Muscle layer of duodenum (tissue), 2 donors: ENCODE measurements around the gene PRXL2C.
A peak's percentile ranks its signal among the peaks of the same experiment; 100 is the strongest.
"Not testable (repeated sequence)": the region's sequence is repeated elsewhere in the genome, so short reads cannot be mapped to it uniquely, and the experiment has no call there.

Experiments used
- H3K27ac ChIP-seq: one replicate; pipeline ENCODE4 v1.7.0; 2013; ENCODE audit warnings: mild to moderate bottlenecking, low read length
- H3K27me3 ChIP-seq: one replicate; pipeline ENCODE4 v1.7.0; 2013; ENCODE audit warnings: low read depth, mild to moderate bottlenecking, control low read depth, low read length
- H3K36me3 ChIP-seq, 2 donors: one replicate each; pipeline ENCODE4 v1.7.0; 2013; ENCODE audit warnings: low read length in 2 of 2, control low read depth in 1 of 2, mild to moderate bottlenecking in 1 of 2; ENCODE audit not compliant: insufficient read depth in 2 of 2, control insufficient read depth in 1 of 2
- H3K4me1 ChIP-seq, 2 donors: one replicate each; pipeline ENCODE4 v1.7.0; 2013; ENCODE audit warnings: low read length in 2 of 2, mild to moderate bottlenecking in 2 of 2, control low read depth in 1 of 2, moderate library complexity in 1 of 2; ENCODE audit not compliant: insufficient read depth in 2 of 2, control insufficient read depth in 1 of 2
- H3K4me3 ChIP-seq, 2 donors: one replicate each; pipeline ENCODE4 v1.7.0; 2013; ENCODE audit warnings: low read length in 2 of 2, low read depth in 1 of 2, mild to moderate bottlenecking in 1 of 2
- H3K9me3 ChIP-seq, 2 donors: one replicate each; pipeline ENCODE4 v1.7.0; 2013; ENCODE audit warnings: low read length in 2 of 2, control low read depth in 1 of 2, mild to moderate bottlenecking in 1 of 2; ENCODE audit not compliant: control insufficient read depth in 1 of 2
- donor health status: healthy.

Gene PRXL2C

DNA sequence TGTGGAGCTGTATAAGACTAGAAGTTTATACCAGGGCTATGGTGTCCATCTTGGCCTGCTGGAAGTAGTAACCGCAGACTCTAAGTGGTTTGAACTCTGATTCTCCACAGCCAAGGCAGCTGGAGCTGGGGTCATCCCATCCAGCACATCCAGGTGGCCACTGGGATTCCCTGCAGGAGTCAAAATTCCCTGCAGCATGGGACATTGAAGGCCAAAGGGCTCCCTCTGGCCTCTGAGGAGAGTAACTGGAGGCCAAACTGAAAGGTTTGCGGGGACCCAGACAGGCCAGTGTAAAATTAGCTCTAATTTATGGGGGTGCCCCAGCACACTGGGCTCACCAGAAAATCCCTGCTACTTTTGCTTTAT lies 12.2 kb upstream of the PRXL2C start:
- H3K9me3 ChIP-seq = no peaks in the 10 kb centered on the region
- no peak overlapping the region for H3K4me3 ChIP-seq
- no peaks in the 10 kb centered on the region for H3K36me3 ChIP-seq
- no peak overlapping the region for H3K27ac ChIP-seq
- H3K27me3 ChIP-seq = no peaks in the 10 kb centered on the region
- H3K4me1 ChIP-seq = no peaks in the 10 kb centered on the region

DNA sequence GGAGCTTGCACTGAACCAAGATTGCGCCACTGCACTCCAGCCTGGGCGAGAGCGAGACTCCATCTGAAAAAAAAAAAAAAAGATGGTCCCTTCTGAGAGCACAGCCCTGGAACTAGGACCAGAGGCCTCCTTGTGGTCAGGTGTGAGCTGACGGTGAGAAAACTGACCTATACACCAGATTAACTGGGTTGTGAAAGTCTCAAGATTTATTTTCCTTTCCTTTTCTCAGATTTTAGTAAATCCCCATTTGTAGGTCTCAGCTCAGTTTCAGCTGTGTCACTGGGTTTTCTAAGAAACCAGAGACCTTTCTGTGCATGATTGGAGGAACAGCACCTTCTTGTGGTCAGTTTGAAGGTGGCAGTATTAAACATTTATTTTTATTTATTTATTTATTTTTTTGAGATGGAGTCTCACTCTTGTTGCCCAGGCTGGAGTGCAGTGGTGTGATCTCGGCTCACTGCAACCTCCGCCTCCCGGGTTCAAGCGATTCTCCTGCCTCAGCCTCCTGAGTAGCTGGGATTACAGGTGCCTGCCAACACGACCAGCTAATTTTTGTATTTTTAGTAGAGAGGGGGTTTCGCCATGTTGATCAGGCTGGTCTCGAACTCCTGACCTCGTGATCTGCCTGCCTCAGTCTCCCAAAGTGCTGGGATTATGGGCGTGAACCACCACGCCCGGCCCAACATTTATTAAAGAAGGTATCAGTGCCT lies 11.7 kb upstream of the PRXL2C start:
- H3K9me3 ChIP-seq, H3K27ac ChIP-seq, H3K4me1 ChIP-seq, H3K36me3 ChIP-seq, H3K27me3 ChIP-seq, H3K4me3 ChIP-seq: not testable (repeated sequence)

GRCh38 chr9:96665789-96666188 lies 10.7 kb upstream of the PRXL2C start:
- H3K4me3 ChIP-seq = no peak overlapping the region
- H3K27ac ChIP-seq = no peak overlapping the region
- no peaks in the 10 kb centered on the region for H3K27me3 ChIP-seq
- H3K9me3 ChIP-seq = no peaks in the 10 kb centered on the region
- no peaks in the 10 kb centered on the region for H3K4me1 ChIP-seq
- no peaks in the 10 kb centered on the region for H3K36me3 ChIP-seq

DNA sequence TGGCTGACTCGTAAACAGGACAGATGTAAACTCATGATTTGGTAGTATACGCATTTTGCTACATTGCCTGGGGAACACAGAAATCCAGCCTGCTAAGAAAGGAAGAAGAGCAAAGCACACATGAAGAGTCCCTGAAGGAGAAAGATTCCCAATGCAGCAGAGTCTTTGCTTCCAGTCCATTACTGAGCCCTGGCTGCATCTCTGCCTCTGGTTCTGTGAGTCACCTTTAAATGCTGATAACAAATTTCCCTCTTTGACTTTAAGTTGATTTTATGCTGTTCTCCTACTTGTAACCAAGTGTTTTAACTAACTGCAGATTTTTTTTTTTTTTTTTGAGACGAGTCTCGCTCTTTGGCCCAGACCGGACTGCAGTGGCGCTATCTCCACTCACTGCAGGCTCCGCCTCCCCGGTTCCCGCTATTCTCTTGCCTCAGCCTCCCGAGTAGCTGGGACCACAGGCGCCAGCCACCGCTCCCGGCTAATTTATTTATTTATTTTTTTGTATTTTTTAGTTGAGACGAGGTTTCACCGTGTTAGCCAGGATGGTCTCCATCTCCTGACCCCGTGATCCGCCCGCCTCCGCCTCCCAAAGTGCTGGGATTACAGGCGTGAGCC lies 8.5 kb upstream of the PRXL2C start:
- H3K4me1 ChIP-seq = no peaks in the 10 kb centered on the region
- no peaks in the 10 kb centered on the region for H3K9me3 ChIP-seq
- H3K27me3 ChIP-seq = no peaks in the 10 kb centered on the region
- no peak overlapping the region for H3K4me3 ChIP-seq
- H3K36me3 ChIP-seq = no peaks in the 10 kb centered on the region
- H3K27ac ChIP-seq = no peak overlapping the region

DNA sequence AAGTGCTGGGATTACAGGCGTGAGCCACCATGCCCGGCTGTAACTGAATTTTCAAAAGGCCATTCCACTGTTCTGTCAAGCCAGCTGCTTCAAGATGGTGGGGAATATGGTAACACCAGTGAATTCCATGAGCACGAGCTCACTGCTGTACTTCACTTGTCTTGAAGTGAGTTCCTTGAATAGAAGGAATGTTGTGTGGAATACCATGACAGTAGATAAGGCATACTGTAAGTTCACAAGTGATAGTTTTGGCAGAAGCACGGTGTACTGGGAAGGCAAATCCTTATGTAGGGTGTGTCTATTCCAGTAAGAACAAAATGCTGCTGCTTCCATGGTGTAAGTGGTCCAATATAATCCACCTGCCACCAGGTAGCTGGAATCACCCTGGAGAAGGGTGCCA lies 6.6 kb upstream of the PRXL2C start:
- H3K36me3 ChIP-seq = no peaks in the 10 kb centered on the region

DNA sequence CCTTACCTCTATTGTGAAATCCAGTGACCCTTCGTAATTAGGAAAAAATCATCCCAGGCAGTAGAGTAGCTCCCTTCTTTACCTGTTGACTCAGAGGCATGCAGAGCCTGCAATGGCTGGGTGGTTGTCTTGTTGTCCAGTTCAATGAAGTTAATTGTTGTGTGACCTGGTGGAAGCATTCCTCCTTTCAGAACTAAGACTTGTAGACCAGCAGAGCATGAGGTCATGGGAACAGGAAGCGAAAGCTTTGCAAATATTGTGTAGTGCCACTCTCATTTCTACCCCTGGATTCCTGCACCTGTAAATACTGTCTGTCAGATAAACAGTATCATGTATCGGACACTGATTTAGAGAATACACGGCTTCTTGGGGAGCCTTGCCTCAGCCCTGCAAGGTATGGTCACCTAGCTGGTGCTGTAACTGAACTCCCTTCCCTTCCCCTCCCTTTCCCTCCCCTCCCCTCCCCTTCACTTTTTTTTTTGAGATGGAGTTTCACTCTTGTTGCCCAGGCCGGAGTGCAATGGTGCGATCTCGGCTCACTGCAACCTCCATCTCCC lies 5.7 kb upstream of the PRXL2C start:
- no peaks in the 10 kb centered on the region for H3K27me3 ChIP-seq
- H3K27ac ChIP-seq = no peak overlapping the region
- H3K36me3 ChIP-seq = no peaks in the 10 kb centered on the region
- H3K9me3 ChIP-seq = no peaks in the 10 kb centered on the region
- no peak overlapping the region for H3K4me3 ChIP-seq
- H3K4me1 ChIP-seq = peaks cover 0 to 5% of the 10 kb centered on the region in 2 donors

More for the DNA sequence above, 6.6 kb upstream of the PRXL2C start:
- no peaks in the 10 kb centered on the region for H3K27me3 ChIP-seq
- no peak overlapping the region for H3K27ac ChIP-seq
- H3K9me3 ChIP-seq = no peaks in the 10 kb centered on the region
- H3K4me3 ChIP-seq = no peak overlapping the region
- H3K4me1 ChIP-seq = no peaks in the 10 kb centered on the region

DNA sequence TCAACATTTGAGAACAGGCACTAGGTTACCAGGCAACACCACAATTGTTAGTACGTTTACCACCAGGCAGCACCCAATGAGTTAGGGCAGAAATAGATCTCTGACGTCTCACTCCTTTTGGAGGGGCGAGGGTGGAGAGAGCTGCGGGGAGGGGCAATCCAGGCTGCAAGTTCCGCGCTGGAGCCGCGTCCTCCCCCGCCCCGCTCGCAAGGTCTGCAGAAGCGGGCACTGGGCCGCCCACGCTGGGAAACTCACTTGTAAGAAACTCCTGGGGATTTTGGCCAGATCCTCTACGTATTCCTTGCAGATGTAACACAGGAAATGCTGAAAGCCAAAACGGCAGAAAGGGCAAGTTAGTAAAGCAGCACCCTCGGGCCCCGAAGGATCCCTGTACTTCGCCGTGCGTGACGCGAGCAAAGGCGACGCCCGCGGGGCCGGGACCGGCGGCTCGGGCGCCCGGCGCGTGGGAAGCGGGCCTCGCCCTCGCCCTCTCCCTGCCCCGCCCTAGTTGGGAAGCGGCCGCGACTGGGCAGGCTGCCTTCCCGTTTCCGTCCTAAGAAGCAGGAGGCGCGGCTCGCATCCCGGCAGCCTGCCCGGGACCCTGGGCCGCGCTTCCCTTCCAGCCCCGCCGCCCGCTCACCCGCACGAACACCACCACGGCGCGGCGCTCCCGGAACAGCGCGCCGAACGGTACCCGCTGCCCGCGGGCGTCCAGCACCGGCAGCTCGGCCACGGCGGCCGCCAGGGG lies 493 bp downstream of the PRXL2C start:
- Histone ChIP-seq H3K27me3 (no peaks in the 10 kb centered on the region), H3K9me3 (no peaks in the 10 kb centered on the region), H3K4me3 (peak overlapping the region; percentile 61 to 66), H3K4me1 (peaks cover 0 to 10% of the 10 kb centered on the region in 2 donors), H3K27ac (peak overlapping the region; percentile 61), H3K36me3 (peaks cover 16 to 17% of the 10 kb centered on the region in 2 donors)

DNA sequence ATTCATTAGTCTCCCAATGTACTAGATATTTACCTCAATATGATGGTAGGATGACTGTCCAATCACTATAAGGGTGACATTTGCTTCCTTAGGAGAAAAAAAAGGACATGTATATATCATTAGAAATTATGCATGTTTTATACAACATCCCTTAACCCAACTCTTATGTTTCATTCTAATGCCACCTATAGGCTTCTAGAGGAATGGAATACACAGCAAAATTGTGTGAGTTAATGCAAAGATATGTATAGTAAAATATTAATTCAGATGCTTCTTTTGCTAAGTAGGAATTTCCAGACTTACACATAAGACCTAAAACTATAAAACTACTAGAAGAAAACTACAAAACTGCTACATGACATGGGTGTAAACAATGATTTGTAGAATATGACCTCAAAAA lies 3.5 kb downstream of the PRXL2C start:
- H3K27ac ChIP-seq = no peak overlapping the region
- H3K4me1 ChIP-seq = peaks cover 0 to 10% of the 10 kb centered on the region in 2 donors
- no peak overlapping the region for H3K4me3 ChIP-seq
- peaks cover 16 to 27% of the 10 kb centered on the region in 2 donors for H3K36me3 ChIP-seq
- H3K27me3 ChIP-seq = no peaks in the 10 kb centered on the region
- no peaks in the 10 kb centered on the region for H3K9me3 ChIP-seq

GRCh38 chr9:96649620-96650324 lies 5.3 kb downstream of the PRXL2C start:
- Histone ChIP-seq H3K4me1 (peaks cover 4 to 5% of the 10 kb centered on the region in 2 donors), H3K36me3 (peaks cover 16 to 30% of the 10 kb centered on the region in 2 donors), H3K9me3 (no peaks in the 10 kb centered on the region), H3K4me3 (no peak overlapping the region), H3K27ac (no peak overlapping the region), H3K27me3 (no peaks in the 10 kb centered on the region)

- peaks cover 0 to 4% of the 10 kb centered on the region in 2 donors for H3K4me1 ChIP-seq
- peak overlapping the region in 1 of 2 donors; percentile 1 for H3K4me3 ChIP-seq
- H3K27ac ChIP-seq = peak overlapping the region; percentile 93
- H3K27me3 ChIP-seq = no peaks in the 10 kb centered on the region
- H3K36me3 ChIP-seq = peaks cover 11 to 30% of the 10 kb centered on the region in 2 donors
- no peaks in the 10 kb centered on the region for H3K9me3 ChIP-seq
These were observed 8.8 kb downstream of the PRXL2C start for GRCh38 chr9:96646081-96646991.
